ENCODE data around the gene CBX5. TPM values are rescaled to one million over a fixed set of nuclear protein-coding genes. Genes with fewer than 3 reads are reported as not detected.
A peak's percentile ranks its signal among the peaks of the same experiment; 100 is the strongest.

CBX5 gene
- polyA plus RNA-seq, 1 donor (not counting 4 experiments of a cell fraction or from before 2014, with no cell fraction given): 25.8 TPM

DNA sequence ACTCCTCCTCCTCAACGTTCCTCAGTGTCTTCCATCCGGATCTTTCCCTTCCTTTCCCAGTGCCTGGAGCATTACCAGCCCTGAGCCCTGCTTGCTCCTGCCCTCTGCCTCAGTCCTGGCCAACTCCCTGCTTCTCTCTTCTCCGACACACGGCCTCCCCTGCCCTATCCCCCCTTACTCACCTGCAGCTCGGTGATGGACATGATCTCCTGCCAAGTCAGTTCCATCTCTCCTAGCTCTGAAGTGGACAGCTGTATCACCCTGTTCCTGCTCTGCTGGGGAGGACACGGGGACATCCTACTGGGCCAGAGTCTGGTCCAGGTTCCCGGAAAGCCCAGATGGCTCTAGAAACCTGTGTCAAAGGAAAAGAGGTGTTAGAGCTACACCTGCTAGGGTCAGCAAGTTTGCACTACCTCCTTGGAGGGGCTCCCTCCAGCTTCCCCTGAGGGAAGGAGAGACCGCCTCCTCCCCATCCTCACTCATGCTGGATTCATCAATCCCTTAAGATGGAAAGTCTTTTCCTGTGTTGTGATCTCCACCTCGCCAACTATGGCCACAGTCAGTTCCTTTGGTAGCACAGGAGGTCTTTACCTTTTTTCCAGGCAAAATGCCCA is 15.1 kb upstream of the CBX5 start:
- no peak for TF ChIP-seq EZH2 (IDR thresholded peaks at IDR 0.05; ENCODE audit: low read length)
- TF ChIP-seq, protein P1, sequence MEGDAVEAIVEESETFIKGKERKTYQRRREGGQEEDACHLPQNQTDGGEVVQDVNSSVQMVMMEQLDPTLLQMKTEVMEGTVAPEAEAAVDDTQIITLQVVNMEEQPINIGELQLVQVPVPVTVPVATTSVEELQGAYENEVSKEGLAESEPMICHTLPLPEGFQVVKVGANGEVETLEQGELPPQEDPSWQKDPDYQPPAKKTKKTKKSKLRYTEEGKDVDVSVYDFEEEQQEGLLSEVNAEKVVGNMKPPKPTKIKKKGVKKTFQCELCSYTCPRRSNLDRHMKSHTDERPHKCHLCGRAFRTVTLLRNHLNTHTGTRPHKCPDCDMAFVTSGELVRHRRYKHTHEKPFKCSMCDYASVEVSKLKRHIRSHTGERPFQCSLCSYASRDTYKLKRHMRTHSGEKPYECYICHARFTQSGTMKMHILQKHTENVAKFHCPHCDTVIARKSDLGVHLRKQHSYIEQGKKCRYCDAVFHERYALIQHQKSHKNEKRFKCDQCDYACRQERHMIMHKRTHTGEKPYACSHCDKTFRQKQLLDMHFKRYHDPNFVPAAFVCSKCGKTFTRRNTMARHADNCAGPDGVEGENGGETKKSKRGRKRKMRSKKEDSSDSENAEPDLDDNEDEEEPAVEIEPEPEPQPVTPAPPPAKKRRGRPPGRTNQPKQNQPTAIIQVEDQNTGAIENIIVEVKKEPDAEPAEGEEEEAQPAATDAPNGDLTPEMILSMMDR (optimal IDR thresholded peaks at IDR 0.05 in 1 of 3, IDR thresholded peaks at IDR 0.05 in 1 of 3, conservative IDR thresholded peaks at IDR 0.05 in 1 of 3; ENCODE audit: extremely low read depth in 1 of 3, insufficient read depth in 2 of 3, low read length in 3 of 3): no peak
- dilution Hi-C loops (cut with MboI; ENCODE audit: extremely low pct_ligation_motif_present, low sequenced_read_pairs): no loop called here
- Histone ChIP-seq H3K4me1 (ENCODE audit: control insufficient read depth, extremely low read depth, insufficient read depth, low read length) (peaks cover 12% of the 10 kb centered on the region), H3K9me3 (ENCODE audit: control insufficient read depth, low read depth, low read length) (no peaks in the 10 kb centered on the region), H4K20me1 (ENCODE audit: control insufficient read depth, extremely low read depth, insufficient read depth, low read length) (no peaks in the 10 kb centered on the region), H3K27me3 (ENCODE audit: control insufficient read depth, extremely low read depth, insufficient read depth, low read length) (no peaks in the 10 kb centered on the region), H3K27ac (ENCODE audit: control insufficient read depth, insufficient read depth, low read length) (no peak overlapping the region), H2AFZ (ENCODE audit: control insufficient read depth, low read length) (no peak overlapping the region), H3K9ac (ENCODE audit: control insufficient read depth, extremely low read depth, insufficient read depth, low read length) (no peak overlapping the region), H3K79me2 (ENCODE audit: control insufficient read depth, insufficient read depth, low read length) (no peaks in the 10 kb centered on the region), H3K4me2 (ENCODE audit: control insufficient read depth, extremely low read depth, insufficient read depth, low read depth, low read length) (no peak overlapping the region), H3K4me3 (ENCODE audit: control insufficient read depth in 2 of 3, extremely low read depth in 1 of 3, insufficient read depth in 2 of 3, low read depth in 1 of 3, low read length in 3 of 3) (no peak overlapping the region), H3K36me3 (ENCODE audit: control insufficient read depth in 2 of 2, extremely low read depth in 1 of 2, insufficient read depth in 2 of 2, low read length in 2 of 2) (no peaks in the 10 kb centered on the region), H3K9me1 (ENCODE audit: control insufficient read depth, extremely low read depth, insufficient read depth, low read length) (no peaks in the 10 kb centered on the region)
- DNase-seq (ENCODE audit: low read depth, low spot score): no peak
- FAIRE-seq: no peak

DNA sequence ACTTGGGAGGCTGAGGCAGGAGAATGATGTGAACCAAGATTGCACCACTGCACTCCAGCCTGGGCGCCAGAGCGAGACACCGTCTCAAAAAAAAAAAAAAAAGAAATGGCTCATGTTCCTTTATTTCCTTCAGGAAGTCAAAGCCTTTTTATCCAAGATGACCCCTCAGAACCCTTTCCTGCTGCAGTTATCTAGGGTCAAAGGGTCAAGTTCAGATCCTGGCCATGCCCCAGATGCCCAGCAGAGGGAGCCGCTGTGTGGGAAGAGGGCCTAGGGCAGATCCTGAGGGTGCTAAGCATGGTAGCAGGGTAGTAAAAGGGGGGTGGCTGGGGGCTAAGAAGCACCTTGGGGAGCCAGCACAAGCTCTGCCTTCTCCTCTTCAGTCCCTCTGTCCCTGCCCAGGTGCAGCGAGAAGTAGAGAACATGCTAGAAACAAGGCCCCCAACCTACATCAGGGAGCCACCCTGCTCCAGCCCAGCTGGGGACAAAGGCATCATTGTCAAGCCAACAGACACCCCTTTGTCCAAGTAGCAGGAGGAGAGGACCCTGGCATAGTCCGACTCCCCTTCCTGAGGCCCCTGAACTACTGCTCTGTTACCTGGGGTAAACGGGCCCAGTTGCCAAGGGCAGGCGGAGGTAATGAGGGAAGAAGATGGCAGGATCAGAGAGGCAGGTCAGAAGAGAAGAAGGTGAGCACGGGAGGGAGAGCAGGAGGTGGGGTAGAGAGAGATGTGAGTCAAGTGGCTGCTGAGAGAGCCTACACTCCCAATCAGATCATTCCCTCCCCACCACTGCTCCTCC is 14.4 kb upstream of the CBX5 start:
- Histone ChIP-seq H3K4me3 (ENCODE audit: control insufficient read depth in 2 of 3, extremely low read depth in 1 of 3, insufficient read depth in 2 of 3, low read depth in 1 of 3, low read length in 3 of 3) (no peak overlapping the region), H3K36me3 (ENCODE audit: control insufficient read depth in 2 of 2, extremely low read depth in 1 of 2, insufficient read depth in 2 of 2, low read length in 2 of 2) (no peaks in the 10 kb centered on the region), H2AFZ (ENCODE audit: control insufficient read depth, low read length) (no peak overlapping the region), H3K9me3 (ENCODE audit: control insufficient read depth, low read depth, low read length) (no peaks in the 10 kb centered on the region), H3K4me1 (ENCODE audit: control insufficient read depth, extremely low read depth, insufficient read depth, low read length) (peaks cover 5% of the 10 kb centered on the region), H3K79me2 (ENCODE audit: control insufficient read depth, insufficient read depth, low read length) (no peaks in the 10 kb centered on the region), H3K27me3 (ENCODE audit: control insufficient read depth, extremely low read depth, insufficient read depth, low read length) (no peaks in the 10 kb centered on the region), H3K9me1 (ENCODE audit: control insufficient read depth, extremely low read depth, insufficient read depth, low read length) (no peaks in the 10 kb centered on the region), H3K4me2 (ENCODE audit: control insufficient read depth, extremely low read depth, insufficient read depth, low read depth, low read length) (no peak overlapping the region), H4K20me1 (ENCODE audit: control insufficient read depth, extremely low read depth, insufficient read depth, low read length) (no peaks in the 10 kb centered on the region), H3K9ac (ENCODE audit: control insufficient read depth, extremely low read depth, insufficient read depth, low read length) (no peak overlapping the region), H3K27ac (ENCODE audit: control insufficient read depth, insufficient read depth, low read length) (no peak overlapping the region)
- no peak for DNase-seq (ENCODE audit: low read depth, low spot score)
- FAIRE-seq: no peak
- dilution Hi-C loops (cut with MboI; ENCODE audit: extremely low pct_ligation_motif_present, low sequenced_read_pairs): no loop called here
- TF ChIP-seq, protein P1 (optimal IDR thresholded peaks at IDR 0.05 in 1 of 3, IDR thresholded peaks at IDR 0.05 in 1 of 3, conservative IDR thresholded peaks at IDR 0.05 in 1 of 3; ENCODE audit: extremely low read depth in 1 of 3, insufficient read depth in 2 of 3, low read length in 3 of 3): peak; percentile 83 to 91 (median 83)
- TF ChIP-seq EZH2 (IDR thresholded peaks at IDR 0.05; ENCODE audit: low read length): no peak

Data from keratinocyte (primary cell).